HG02870 (cell line): ENCODE measurements around the gene NAGLU.

ENCODE experiments used
- ATAC-seq: cut with Tn5 transposase; IDR thresholded peaks from one replicate; pipeline ENCODE4 v1.9.1; 2021; ENCODE audit warnings: mild to moderate bottlenecking, moderate library complexity; ENCODE audit not compliant: unreplicated experiment

The NAGLU gene

GRCh38 chr17:42563143-42563509 lies 27.1 kb downstream of the NAGLU start:
- ATAC-seq, result no peak

GRCh38 chr17:42563543-42563942 lies 27.5 kb downstream of the NAGLU start:
- no peak for ATAC-seq

- ATAC-seq, result no peak
These were observed 27.9 kb downstream of the NAGLU start for GRCh38 chr17:42563950-42564349.

- ATAC-seq, result no peak
These were observed 28.9 kb downstream of the NAGLU start for GRCh38 chr17:42564815-42565522.

- no peak for ATAC-seq
These were observed 29.6 kb downstream of the NAGLU start for GRCh38 chr17:42565523-42566214.

GRCh38 chr17:42566215-42566882 lies 30.3 kb downstream of the NAGLU start:
- no peak for ATAC-seq

GRCh38 chr17:42566883-42567573 lies 31.0 kb downstream of the NAGLU start, which contains the start of gene MLX:
Gene MLX, plus strand, starts transcription at chr17:42567100. Its CDS starts 25 bp downstream, at chr17:42567125.
- no peak for ATAC-seq

- ATAC-seq, result no peak
These were observed 32.5 kb downstream of the NAGLU start for GRCh38 chr17:42568341-42569111.

GRCh38 chr17:42571435-42572225 lies 35.6 kb downstream of the NAGLU start:
- no peak for ATAC-seq

- no peak for ATAC-seq
These were observed 37.1 kb downstream of the NAGLU start for GRCh38 chr17:42573095-42573494.

- ATAC-seq, result no peak
These were observed 38.4 kb downstream of the NAGLU start for GRCh38 chr17:42574463-42574862.

GRCh38 chr17:42577140-42577531 lies 41.1 kb downstream of the NAGLU start:
- ATAC-seq, result no peak

GRCh38 chr17:42577532-42578281 lies 41.7 kb downstream of the NAGLU start, which contains the start of gene PSMC3IP:
Gene PSMC3IP, minus strand, starts transcription at chr17:42577729. Its CDS starts 43 bp downstream, at chr17:42577686.
- ATAC-seq, result peak; percentile 59

- peak; percentile 56 for ATAC-seq
These were observed 42.3 kb downstream of the NAGLU start for GRCh38 chr17:42578282-42578869.

- no peak for ATAC-seq
These were observed 43.9 kb downstream of the NAGLU start for GRCh38 chr17:42579794-42580551.

GRCh38 chr17:42581744-42582270 lies 45.8 kb downstream of the NAGLU start:
- no peak for ATAC-seq

GRCh38 chr17:42584880-42585279 lies 48.8 kb downstream of the NAGLU start:
- no peak for ATAC-seq

GRCh38 chr17:42585353-42585752 lies 49.3 kb downstream of the NAGLU start:
- no peak for ATAC-seq
